ENCODE measurements around the gene TUBB1. TPM values are rescaled to one million over a fixed set of nuclear protein-coding genes. Genes with fewer than 3 reads are reported as not detected.

The TUBB1 gene
- total and polyA plus RNA-seq, 2 of the 13 experiments (the other 11 are each of a cell fraction or from before 2014, with no cell fraction given): 0.11 to 57.6 TPM

DNA sequence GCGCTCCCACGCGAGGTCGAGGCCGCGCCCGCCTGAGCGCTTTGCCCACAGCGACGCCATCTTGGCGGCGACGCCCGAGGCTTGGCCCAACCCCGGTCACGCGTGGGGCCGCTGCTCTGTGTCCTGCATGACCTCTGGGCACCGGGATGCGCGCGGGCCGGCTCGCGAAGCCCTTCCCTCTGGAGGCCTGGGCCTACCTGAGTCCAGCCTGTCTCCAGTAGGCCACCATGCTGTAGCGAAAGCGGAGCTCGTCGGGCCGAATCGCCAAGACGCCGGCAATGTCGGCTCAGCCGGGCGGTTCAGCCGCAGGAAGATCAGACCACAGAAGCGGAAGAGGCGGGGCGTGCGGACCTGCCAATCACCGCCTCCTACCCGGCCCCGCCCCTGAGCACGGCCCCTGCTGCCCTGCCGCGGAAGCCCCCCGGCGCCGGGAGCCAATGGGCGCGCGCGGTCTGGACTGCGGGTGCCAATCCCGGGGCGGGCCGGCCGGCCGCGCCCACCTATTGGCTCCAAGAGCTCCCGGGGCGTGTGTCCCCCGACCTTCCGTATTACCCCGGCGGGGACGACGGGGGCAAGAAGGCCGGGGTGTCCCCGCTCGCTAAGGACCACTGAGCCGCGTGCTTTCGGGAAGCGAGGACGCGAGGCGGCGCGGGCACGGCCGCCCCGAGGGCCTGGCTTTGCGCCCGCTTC, 12.9 kb downstream of the TUBB1 start, which contains the start of gene ATP5F1E (continued):
- TF ChIP-seq CBFB (CRISPR knock-in tag; IDR thresholded peaks at IDR 0.05) (peak; percentile 66; the same call in 1 of the 2 replicates), ZNF737 (CRISPR knock-in tag; IDR thresholded peaks at IDR 0.05; ENCODE audit: borderline replicate concordance) (peak; percentile 98; the same call in 1 of the 2 replicates), ZBED4 (CRISPR knock-in tag; IDR thresholded peaks at IDR 0.05; ENCODE audit: borderline replicate concordance) (peak; percentile 87), USF2 (IDR thresholded peaks at IDR 0.05; ENCODE audit: low read depth, low read length) (no peak), USF2 (CRISPR knock-in tag; IDR thresholded peaks at IDR 0.05; ENCODE audit: borderline replicate concordance) (peak; percentile 13), ZNF441 (CRISPR knock-in tag; IDR thresholded peaks at IDR 0.05; ENCODE audit: borderline replicate concordance) (peak; percentile 94), ZNF318 (CRISPR knock-in tag; IDR thresholded peaks at IDR 0.05) (no peak; the same call in none of the 2 replicates), ZBTB44 (CRISPR knock-in tag; IDR thresholded peaks at IDR 0.05) (peak; percentile 77; the same call in 1 of the 2 replicates), TCF7L2 (IDR thresholded peaks at IDR 0.05; ENCODE audit: low read depth, low read length) (no peak)
- TF ChIP-seq, protein P1, sequence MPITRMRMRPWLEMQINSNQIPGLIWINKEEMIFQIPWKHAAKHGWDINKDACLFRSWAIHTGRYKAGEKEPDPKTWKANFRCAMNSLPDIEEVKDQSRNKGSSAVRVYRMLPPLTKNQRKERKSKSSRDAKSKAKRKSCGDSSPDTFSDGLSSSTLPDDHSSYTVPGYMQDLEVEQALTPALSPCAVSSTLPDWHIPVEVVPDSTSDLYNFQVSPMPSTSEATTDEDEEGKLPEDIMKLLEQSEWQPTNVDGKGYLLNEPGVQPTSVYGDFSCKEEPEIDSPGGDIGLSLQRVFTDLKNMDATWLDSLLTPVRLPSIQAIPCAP (CRISPR knock-in tag; IDR thresholded peaks at IDR 0.05; ENCODE audit: low read depth): peak; percentile 77; the same call in 1 of the 2 replicates
